Amniotic epithelial cell (primary cell): ENCODE data around the gene HIC2.
A peak's percentile ranks its signal among the peaks of the same experiment; 100 is the strongest.
"Not testable (repeated sequence)": the region's sequence is repeated elsewhere in the genome, so short reads cannot be mapped to it uniquely, and the experiment has no call there.

ENCODE experiments used
- DNase-seq: peaks from one replicate; pipeline ENCODE4 v3.0.0-alpha.2; 2010; ENCODE audit warnings: low read depth

HIC2 gene

GRCh38 chr22:21450858-21451353, 33.7 kb downstream of the HIC2 start:
- DNase-seq: no peak

DNA sequence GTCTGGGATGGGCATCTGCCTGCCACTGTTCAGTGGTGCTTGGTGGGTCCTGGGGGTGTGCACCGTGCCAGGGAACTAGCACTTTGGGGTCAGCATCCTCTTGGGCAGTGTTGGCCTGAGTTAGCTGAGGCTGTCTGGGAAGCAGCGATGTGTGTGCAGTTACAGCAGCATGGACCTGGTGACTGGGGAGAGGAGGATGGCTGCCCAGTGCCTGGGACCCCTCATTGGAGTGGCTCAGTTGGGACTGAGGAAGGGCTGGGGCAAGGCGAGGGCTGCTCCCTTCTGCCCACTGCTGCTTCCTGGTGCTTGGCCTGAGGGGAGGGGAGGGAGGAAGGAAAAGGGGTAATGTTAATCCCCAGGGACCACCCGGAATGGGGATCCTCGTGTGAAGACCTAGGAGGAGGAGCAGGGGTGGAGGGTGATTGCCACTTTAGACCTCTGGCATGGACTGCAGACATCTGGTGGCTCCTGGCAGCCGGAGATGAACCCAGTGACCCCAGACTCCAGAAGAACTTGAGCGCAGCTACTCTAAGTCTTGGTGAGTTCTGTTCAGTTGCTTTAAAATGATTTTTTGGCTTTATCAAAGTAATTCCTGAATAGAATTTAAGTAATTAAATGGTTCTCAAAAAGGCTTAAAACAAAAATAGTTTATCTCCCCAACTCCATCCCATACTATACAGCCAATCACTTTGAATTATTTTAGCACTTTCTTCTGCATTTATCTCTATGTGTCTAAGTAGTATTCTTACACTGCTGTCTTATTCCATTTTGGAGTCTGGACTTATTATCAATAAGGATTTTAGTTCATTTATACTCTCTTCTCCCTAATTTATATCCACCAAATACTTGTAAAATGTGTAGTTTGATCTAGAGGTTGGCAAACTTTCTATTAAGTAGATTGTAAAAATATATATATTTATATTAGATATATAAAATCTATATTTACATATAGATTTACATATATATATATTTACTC, 34.7 kb downstream of the HIC2 start:
- no peak for DNase-seq

- not testable (repeated sequence) for DNase-seq
These were observed 35.5 kb downstream of the HIC2 start for GRCh38 chr22:21452666-21453065.

DNA sequence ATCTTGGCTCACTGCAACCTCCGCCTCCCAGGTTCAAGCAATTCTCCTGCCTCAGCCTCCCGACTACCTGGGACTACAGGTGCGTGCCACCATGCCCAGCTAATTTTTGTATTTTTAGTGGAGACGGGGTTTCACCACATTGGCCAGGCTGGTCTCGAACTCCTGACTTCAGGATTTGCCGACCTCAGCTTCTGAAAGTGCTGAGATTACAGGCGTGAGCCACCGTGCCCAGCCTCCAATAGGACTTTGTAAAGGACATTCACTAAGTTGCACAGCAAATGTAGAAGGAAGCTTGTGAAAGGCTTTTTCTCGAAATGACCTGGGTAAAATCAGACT, 37.8 kb downstream of the HIC2 start:
- not testable (repeated sequence) for DNase-seq

- no peak for DNase-seq
These were observed 38.3 kb downstream of the HIC2 start for GRCh38 chr22:21455334-21456089.

- peak; percentile 56 for DNase-seq
These were observed 40.0 kb downstream of the HIC2 start for GRCh38 chr22:21457023-21457787.

DNA sequence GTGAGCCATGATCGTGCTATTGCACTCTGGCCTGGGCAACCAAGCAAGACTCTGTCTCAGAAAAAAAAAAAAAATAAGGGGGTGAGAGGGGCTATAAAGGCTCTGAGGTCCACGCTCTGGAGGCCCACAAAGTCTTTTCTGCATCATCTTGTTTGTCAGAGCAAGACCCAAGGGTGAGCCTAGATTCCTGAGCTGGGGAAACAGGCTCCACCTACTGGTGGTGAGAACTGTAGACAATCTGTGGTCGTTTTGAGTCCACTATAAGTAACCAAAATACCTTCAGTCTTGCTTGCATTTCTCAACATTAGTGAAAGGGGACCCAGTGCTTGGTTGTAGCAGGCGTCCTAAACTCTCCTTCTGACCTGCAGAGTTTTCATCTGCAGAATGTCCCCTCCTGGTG, 45.5 kb downstream of the HIC2 start:
- DNase-seq: not testable (repeated sequence)

DNA sequence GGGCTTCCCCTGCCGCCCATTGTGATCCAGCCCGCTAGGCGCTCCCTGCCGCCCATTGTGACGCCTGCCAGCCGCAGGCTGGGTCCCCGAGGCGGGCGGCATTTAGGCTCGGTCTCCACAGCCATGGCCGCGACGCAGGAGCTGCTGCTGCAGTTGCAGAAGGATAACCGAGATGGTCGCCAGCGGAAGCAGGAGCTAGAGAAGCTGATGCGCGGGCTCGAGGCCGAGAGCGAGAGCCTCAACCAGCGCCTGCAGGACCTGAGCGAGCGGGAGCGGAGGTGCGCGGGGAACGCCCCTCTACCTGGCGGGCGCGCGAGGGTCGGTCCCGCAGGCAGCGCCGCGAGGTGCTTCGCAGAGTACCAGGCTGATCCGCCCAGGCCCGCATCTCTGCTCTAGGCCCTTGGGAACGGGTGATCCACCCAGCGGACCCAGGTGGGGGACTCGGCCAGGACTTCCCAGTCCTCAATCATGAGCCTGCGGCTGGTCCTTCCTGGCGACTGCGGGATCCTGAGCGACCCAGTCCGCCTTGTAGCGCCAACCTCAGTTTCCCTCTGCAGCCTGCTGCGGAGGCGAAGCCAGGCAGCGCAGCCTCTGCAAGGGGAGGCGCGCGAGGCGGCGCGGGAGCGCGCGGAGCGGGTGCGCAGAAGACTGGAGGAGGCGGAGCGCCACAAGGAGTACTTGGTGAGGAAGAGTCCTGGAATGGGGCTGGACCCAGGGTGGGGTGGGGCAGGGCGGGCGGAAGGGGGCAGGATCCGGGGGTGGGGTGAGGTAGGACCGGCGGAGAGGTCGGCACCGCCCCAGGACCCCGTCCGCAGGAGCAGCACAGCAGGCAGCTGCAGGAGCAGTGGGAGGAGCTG, 50.4 kb downstream of the HIC2 start, which contains the start of gene TMEM191C:
Gene TMEM191C (plus strand): TSS at position 51 of the 857 bp plus-strand sequence. CDS start 73 bp downstream, at position 124.
- DNase-seq: not testable (repeated sequence)

DNA sequence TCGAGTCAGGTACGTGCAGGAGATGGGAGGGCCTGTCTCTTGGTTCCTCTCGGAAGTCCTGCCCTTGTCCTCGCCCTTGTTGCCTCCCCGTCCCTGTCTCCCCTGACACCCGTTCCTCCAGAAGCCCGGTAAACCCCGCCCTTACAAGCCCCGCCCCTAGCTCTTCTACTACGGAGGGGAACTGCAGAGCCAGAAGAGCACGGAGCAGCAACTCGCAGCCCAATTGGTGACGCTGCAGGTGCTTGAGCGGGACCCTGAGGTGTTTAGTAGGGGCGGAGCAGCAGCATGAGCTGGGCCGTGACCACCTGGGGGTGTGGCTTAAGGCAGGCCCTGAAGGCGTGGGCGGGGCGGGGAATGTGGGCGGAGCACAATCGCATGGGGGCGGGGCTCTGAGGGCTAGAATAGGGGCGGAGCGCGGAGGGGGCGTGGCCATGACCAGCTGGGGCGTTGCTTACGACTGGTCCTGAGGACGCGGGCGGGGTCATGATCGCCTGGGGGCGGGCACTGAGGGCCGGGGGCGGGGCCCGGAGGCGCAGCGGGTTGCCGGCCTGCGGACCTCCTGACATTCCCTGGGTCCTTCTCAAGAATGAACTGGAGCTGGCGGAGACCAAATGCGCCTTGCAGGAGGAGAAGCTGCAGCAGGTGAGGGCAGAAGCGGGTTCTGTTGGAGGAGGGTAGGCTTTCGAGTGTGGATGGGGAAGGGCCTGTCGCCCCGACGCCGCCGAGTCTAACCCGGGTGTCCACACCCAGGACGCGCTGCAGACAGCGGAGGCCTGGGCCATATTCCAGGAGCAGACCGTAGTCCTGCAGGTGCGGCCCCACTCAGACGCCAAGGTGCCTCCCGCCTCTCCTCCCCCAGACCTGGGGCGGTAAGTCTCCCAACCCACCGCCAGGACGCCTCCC, 51.3 kb downstream of the HIC2 start:
- DNase-seq: peak; percentile 78

DNA sequence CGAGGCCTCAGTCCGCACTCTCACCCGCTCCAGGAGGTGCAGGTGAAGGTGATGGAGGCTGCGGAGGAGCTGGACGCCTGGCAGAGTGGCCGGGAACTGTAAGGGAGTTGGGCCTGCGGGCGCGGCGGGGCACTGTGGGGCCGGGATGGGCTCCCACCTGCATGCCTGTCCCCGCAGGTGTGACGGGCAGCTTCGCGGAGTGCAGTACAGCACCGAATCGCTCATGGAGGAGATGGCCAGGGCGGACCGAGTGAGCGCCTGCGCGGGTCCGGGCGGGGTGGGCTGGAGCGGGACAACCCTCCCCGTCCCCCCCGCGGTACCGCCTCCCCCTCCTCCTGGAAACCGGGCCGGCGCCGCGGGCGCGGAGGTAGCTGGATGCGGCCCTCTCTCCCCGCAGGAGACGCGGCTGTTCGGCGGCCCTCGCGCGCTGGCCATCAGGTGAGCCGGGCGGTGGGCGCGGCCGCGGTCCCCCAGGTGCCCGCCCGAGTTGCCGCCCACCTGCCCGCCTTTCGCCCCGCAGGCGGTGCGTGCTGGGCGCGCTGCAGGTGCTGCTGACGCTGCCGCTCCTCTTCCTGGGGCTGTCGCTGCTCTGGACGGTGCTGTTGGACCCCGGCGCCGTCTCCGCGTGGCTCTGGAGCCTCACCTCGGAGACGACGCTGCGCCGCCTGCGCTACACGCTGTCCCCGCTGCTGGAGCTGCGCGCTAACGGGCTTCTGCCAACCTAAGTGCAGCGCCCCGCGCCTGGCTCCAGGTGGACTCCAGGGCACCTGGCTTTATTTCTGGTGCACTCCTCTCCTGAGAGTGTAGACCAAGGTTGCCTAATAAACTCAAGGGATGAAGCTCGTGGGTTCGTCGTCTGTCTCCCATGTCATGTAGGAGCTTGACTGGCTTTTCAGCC, 52.2 kb downstream of the HIC2 start:
- not testable (repeated sequence) for DNase-seq

GRCh38 chr22:21472984-21473383, 55.8 kb downstream of the HIC2 start:
- DNase-seq: not testable (repeated sequence)

DNA sequence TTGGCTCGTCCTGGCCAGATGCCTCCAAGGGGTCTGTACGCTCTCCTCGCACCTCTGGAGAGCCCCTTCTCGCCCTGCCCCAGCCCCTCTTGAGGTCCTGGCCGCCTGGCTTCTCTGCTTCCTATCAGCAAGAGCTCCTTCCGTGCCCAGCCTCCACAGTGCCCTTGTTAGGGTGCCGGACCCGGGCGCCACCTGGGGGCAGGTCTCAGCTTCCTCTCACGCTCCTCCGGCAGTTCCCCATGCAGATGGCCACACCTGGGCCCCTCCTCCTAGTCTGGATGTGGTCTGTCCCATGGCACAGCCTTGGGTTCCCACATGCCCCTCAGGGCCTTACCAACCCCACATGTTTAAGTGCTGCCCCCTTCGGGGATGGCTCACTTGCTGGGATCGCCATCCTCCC, 56.5 kb downstream of the HIC2 start:
- DNase-seq: not testable (repeated sequence)

DNA sequence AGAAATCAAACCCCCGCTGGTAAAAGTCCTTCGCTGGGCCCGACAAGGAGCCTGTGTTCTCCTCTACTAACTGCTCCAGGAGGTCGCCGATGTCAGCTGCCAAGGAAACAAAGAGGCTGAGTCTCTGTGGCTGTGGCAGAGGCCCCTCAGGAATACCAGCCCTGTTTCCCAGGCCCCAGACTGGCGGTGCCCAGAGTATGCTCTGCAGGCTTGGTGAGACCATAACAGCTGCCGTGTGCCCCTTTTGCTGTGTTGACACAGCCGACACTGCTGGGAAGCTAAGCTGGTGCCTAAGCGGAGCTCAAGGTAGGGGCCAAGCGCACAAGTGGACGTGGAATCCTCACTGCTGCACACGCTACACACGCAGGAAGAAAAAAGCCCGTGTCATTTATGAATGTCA, 66.9 kb downstream of the HIC2 start:
- not testable (repeated sequence) for DNase-seq

- not testable (repeated sequence) for DNase-seq
These were observed 70.6 kb downstream of the HIC2 start for GRCh38 chr22:21487723-21488122.

DNA sequence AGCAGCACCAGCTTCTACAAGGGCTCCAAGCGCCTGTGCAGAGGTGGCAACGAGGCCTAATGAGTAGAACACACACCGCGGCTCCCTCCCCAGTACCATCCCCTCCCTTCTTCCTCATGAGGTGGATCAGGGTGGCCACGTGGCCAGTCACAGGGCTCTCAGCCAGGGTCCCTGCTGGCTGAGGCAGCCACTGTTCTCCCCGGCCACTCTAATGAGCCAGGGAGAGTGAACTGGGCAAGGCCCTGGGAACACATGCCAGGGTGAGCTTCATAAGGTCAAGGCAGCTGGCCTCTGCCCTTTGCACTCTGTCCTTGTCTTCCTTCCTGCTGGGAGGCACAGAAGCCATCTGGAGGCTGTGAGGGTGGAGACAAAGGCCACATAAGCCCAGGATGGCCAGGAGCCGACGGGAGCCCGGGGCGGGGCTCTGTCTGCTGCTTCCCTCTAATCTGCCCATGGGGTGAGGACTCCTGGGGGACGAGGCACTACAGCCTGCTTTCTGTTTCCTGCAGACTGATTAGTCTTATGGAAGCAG, 72.0 kb downstream of the HIC2 start:
- DNase-seq: not testable (repeated sequence)

DNA sequence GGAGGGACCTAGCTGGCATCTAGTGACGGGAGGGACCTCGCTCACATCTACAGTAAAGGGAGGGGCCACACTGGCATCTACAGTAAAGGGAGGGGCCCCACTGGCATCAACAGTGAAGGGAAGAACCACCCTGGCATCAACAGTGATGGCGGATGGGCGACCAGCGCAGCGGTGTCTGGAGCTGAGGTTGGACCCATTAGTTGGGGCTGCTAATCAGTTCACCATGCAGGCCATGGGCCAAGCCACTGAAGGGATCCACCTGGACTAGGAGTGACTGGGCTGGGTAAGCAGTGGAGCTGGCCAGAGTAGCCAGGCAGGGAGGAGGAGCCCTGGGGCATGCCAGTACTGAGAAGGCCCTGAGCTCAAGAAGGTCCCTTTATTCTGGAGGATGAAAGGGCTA, 73.4 kb downstream of the HIC2 start:
- not testable (repeated sequence) for DNase-seq

DNA sequence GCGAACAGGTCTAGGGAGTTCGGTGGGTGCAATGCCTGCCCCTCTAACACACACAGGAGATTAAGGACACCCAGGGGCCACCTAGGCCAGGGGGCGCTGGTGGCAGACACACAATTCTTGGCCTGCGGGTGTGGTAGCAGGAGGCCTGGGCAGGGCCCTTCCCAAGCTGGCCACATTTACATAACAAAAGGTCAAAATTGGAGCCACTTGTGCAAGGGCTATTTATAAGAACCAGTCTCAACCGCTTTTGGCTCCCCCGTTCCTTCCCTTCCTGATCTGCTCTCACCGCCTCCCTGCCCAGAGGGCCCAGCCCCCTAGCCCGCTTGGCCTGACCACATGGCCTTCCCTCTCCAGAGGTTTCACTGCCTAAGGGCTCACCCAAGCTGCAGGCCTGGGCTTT, 75.1 kb downstream of the HIC2 start:
- not testable (repeated sequence) for DNase-seq
